ENCODE results near the gene SLC18A2. TPM values are rescaled to one million over a fixed set of nuclear protein-coding genes. Genes with fewer than 3 reads are reported as not detected.

SLC18A2 gene
- total RNA-seq, 1 donor from 2014 or later: 12.0 TPM

DNA sequence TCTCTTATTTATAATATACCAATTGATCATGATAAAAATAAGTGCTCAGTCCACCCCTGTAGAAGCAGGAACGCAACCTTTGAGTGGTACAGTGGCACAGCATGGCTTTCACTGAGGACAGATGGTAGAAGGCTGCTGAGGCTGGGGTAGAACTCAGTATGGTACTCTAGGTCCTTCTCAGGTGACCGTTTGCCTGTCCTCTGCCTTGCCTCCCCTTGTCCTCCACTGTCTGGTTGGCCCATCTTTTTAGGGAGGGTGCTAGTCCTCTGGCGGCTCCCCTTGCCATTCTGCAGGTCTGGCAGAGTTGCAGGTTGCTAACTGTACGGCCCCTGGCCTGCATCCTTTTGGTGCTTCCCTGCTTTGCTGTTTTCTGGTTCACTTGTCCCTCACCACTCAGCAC, 27.3 kb downstream of the SLC18A2 start:
- peaks cover 4% of the 10 kb centered on the region for H3K9me3 Mint-ChIP-seq (ENCODE audit: unreplicated experiment)

GRCh38 chr10:117268907-117269306, 28.0 kb downstream of the SLC18A2 start:
- Mint-ChIP-seq H3K9me3 (ENCODE audit: unreplicated experiment) (peaks cover 4% of the 10 kb centered on the region), H3K27ac (ENCODE audit: unreplicated experiment) (no peak overlapping the region), H3K4me1 (ENCODE audit: low read depth, unreplicated experiment) (peaks cover 28% of the 10 kb centered on the region), H3K27me3 (ENCODE audit: unreplicated experiment) (peaks cover 6% of the 10 kb centered on the region), H3K36me3 (ENCODE audit: unreplicated experiment) (peaks cover 8% of the 10 kb centered on the region), H3K4me3 (ENCODE audit: unreplicated experiment) (no peak overlapping the region)
- no peak for DNase-seq
- no peak for TF ChIP-seq CTCF (IDR thresholded peaks at IDR 0.05; ENCODE audit: partially characterized antibody, unreplicated experiment)

More for the DNA sequence above, 27.3 kb downstream of the SLC18A2 start:
- TF ChIP-seq CTCF (IDR thresholded peaks at IDR 0.05; ENCODE audit: partially characterized antibody, unreplicated experiment): no peak
- H3K36me3 Mint-ChIP-seq (ENCODE audit: unreplicated experiment): peaks cover 8% of the 10 kb centered on the region
- H3K4me1 Mint-ChIP-seq (ENCODE audit: low read depth, unreplicated experiment): peaks cover 28% of the 10 kb centered on the region
- no peak overlapping the region for H3K27ac Mint-ChIP-seq (ENCODE audit: unreplicated experiment)
- H3K27me3 Mint-ChIP-seq (ENCODE audit: unreplicated experiment): peaks cover 5% of the 10 kb centered on the region
- no peak for DNase-seq
- H3K4me3 Mint-ChIP-seq (ENCODE audit: unreplicated experiment): no peak overlapping the region

DNA sequence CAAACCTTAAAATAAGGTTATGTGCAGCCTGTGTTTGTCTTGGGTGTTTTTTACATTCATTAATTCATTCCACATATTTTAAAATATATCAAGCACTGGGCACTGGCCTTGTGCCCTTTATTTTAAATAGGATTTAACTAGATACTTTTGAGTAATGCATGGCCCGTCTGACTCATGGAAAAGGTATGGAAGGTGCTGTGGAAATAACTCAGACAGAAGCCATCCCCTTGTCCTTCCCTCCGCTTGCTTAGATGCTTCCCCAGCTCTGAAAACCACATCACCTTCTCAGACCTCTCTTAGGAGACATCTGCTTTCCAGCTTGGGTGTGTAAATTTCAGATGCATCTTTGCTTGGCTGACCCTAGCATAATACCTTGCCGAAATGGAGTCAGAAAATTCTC, 30.5 kb downstream of the SLC18A2 start:
- Mint-ChIP-seq H3K4me3 (ENCODE audit: unreplicated experiment) (no peak overlapping the region), H3K27ac (ENCODE audit: unreplicated experiment) (no peak overlapping the region), H3K27me3 (ENCODE audit: unreplicated experiment) (peaks cover 6% of the 10 kb centered on the region), H3K4me1 (ENCODE audit: low read depth, unreplicated experiment) (peaks cover 13% of the 10 kb centered on the region), H3K9me3 (ENCODE audit: unreplicated experiment) (peaks cover 3% of the 10 kb centered on the region), H3K36me3 (ENCODE audit: unreplicated experiment) (no peaks in the 10 kb centered on the region)
- DNase-seq: no peak
- no peak for TF ChIP-seq CTCF (IDR thresholded peaks at IDR 0.05; ENCODE audit: partially characterized antibody, unreplicated experiment)

DNA sequence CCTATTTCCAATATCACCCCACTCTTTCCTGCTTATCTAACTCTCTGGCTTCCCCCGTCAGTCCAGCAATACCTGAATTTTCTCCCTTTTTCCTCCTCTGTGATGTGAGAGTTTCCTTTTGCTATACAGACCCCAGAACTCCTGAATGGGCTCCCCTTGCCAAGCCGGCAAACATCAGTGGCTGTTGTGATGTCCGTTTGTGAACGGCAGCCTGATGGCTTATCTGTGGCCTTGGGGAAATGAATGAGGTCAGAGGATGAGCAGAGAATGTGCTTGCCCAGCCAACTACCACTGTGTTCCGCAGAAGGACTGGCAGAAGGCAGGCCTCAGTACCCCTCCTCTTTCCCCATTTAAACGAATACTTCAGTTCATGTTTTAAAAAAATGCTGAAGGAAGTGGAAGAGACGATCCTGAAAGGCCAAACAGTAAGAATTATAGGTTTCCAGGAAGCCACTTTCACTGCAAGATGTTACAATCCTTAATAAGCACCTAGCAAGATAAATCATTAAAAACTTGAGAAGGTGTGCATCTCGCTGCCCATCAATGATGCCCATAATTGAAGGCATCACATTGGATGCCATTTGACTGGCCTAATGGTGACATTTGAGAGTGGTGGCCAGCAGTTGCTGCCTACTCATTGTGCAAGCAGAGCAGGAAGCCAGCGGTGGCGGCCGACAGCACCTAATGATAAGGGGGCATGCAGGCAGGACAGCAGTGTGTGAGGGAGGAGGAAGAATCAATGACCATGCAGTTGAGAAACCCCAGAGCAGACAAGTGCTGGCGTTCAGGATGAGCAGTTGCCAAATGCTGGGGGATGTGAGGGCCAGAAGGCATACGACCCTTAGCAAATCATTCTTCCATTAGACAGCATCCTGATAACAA, 31.5 kb downstream of the SLC18A2 start:
- Mint-ChIP-seq H3K9me3 (ENCODE audit: unreplicated experiment) (peaks cover 4% of the 10 kb centered on the region), H3K4me3 (ENCODE audit: unreplicated experiment) (no peak overlapping the region), H3K27me3 (ENCODE audit: unreplicated experiment) (peaks cover 6% of the 10 kb centered on the region), H3K4me1 (ENCODE audit: low read depth, unreplicated experiment) (peaks cover 13% of the 10 kb centered on the region), H3K36me3 (ENCODE audit: unreplicated experiment) (no peaks in the 10 kb centered on the region), H3K27ac (ENCODE audit: unreplicated experiment) (no peak overlapping the region)
- TF ChIP-seq CTCF (IDR thresholded peaks at IDR 0.05; ENCODE audit: partially characterized antibody, unreplicated experiment): no peak
- no peak for DNase-seq

GRCh38 chr10:117273980-117274379, 33.1 kb downstream of the SLC18A2 start:
- H3K27me3 Mint-ChIP-seq (ENCODE audit: unreplicated experiment): peaks cover 4% of the 10 kb centered on the region
- H3K4me1 Mint-ChIP-seq (ENCODE audit: low read depth, unreplicated experiment): peaks cover 5% of the 10 kb centered on the region
- no peak overlapping the region for H3K4me3 Mint-ChIP-seq (ENCODE audit: unreplicated experiment)
- H3K27ac Mint-ChIP-seq (ENCODE audit: unreplicated experiment): no peak overlapping the region
- H3K36me3 Mint-ChIP-seq (ENCODE audit: unreplicated experiment): no peaks in the 10 kb centered on the region
- TF ChIP-seq CTCF (IDR thresholded peaks at IDR 0.05; ENCODE audit: partially characterized antibody, unreplicated experiment): no peak
- H3K9me3 Mint-ChIP-seq (ENCODE audit: unreplicated experiment): peaks cover 3% of the 10 kb centered on the region
- DNase-seq: no peak
